Fibroblast of villous mesenchyme (primary cell): Measurements from ENCODE around the gene PFDN6. TPM values are rescaled to one million over a fixed set of nuclear protein-coding genes. Genes with fewer than 3 reads are reported as not detected.

Experiments
- DNase-seq: peaks from one replicate; pipeline ENCODE4 v3.0.0-alpha.2; 2010; ENCODE audit warnings: low read depth
- H3K4me3 ChIP-seq: 2 replicates; pipeline ENCODE4 v1.5.1; 2011; ENCODE audit warnings: low read depth, mild to moderate bottlenecking, low read length
- CTCF ChIP-seq: IDR thresholded peaks from 2 replicates; pipeline ENCODE4 v1.5.1; 2012; ENCODE audit warnings: low read depth, mild to moderate bottlenecking, low read length; ENCODE audit not compliant: insufficient read depth
- total RNA-seq: library from RNA; depleted of rRNA; stranded (reverse); fragments of >200 nt; gene quantifications from 2 replicates; pipeline ENCODE4 v1.2.3, GENCODE V29; 2012

The PFDN6 gene
- total RNA-seq, 1 donor, result 34.5 TPM

DNA sequence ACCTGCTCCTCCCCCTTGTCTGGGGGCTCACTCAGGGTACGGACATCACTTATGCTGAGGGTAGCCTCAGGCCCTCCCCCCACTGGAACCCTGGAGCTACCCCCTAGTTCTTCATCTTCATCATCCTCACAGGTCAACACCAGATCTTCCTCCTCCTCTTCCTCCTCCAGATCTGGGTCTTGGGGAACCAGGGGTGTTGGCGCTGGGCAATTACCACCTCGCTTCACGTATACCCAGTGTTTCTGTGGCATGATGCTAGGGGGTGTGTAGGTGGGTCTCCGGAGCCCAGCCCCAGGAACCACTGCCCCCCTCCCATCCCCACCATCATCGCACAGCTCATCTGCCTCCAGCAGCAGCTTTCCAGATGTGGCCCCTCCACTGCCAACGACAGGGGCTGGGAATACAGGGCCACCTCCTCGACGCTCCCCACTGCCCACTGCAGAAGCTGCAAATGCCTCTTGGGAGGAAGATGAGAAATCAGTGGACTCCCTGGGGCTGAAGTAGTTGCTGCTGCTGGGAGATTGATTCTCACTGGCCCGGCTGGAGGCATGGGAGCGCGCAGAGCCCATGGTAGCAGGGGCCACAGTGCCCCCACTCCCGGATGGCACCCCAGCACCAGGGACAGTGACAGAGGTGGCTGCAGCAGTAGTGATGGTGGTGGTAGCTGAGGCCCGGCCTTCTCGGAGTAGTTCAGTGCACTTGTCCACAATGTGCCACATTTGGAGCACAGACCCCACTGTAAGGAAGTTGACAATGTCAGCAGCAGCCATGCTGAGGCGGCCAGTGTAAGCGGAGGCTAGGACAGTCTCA lies 26.6 kb downstream of the PFDN6 start:
- DNase-seq, result no peak
- H3K4me3 ChIP-seq, result no peak overlapping the region
- no peak for TF ChIP-seq CTCF

DNA sequence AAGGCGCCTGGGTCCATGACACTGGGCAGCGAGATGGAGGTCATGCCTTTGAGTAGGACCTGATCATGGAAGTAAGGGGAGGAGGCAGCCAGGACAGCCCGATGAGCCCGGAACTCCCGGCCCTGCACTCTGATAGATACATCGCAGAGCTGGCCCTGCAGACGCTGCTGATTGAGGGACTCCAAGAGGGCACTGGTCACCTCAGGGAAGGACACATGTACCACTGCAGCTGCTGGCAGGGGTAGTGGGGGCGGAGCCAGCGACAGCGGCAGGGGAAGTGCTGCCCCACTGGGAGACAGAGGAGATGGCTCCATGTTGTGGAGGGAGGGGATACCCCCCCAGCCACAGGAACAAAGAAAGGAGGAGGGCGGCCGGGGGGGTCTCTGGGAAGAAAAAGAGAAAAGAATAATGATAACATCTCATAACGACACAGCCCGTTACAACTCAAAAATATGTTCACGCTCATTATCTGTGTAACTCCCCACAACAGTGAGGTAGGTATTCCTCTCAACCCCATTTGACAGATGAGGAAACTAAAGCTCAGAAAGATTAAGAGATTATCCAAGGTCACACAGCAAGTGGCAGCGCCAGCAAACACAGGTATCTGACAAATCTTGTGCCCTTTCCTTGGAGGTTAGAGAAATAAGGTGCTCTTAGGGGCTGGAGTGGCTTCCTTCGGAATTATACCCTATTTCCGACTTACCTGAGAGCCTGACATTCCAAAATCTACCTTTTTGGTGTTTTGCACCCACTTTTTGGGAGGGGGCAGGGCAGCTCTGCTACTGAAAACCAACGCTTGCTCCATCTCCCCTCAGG lies 27.4 kb downstream of the PFDN6 start:
- no peak for TF ChIP-seq CTCF
- H3K4me3 ChIP-seq, result peak overlapping the region; percentile 81
- DNase-seq, result no peak

DNA sequence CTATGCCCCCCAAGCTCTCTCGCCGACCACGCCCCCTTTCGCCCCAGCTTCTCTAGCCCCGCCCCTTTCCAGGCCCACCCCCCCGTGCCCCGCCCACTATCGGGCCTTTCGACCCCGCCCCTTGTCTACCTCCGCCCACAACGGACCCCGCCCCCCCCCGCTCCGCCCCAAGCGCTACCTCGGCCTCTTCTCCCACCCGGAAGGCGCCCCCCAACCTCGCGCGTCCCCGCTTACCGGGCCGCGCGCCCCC lies 27.9 kb downstream of the PFDN6 start:
- no peak for DNase-seq
- no peak for TF ChIP-seq CTCF

GRCh38 chr6:33317669-33318425 lies 28.4 kb downstream of the PFDN6 start, which contains the start of gene ZBTB22:
Gene ZBTB22 (minus strand): TSS chr6:33317744. CDS start chr6:33316916, 828 bp downstream.
- peak; percentile 100 for DNase-seq
- TF ChIP-seq CTCF, result no peak
- peak within 1 kb of the TSS; percentile 81 for H3K4me3 ChIP-seq

More for the DNA sequence above, 27.9 kb downstream of the PFDN6 start:
- peak overlapping the region; percentile 81 for H3K4me3 ChIP-seq

DNA sequence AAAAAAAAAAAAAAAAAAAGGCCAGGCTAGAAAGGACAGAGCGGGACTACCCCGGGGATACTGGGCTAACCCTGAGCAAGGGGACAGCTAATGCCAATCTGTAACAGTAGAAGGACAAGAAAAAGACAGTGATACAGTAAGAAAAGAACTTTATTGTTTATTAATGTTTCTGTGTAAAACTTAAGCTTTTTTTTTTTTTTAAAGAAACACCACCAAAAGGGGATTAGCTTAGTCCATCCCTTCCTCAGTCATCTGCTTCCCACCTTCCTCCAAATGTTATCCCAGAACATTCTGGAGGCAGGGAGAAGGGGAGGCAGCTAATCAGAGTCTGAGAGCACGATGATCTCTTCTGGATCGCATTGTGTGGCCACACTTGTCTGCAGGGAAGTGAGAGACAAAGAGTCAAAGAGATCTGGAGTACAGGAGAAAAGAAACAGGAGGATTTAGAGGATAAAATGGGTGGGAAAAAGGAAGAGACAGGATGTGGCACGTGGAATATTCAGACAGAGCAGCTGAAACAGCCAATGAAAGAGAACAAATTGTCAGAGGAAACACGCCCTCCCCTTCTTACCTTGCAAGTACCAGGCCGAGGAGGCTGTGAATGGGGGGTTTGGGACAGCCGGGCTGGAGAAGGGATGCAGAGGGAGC lies 29.1 kb downstream of the PFDN6 start:
- DNase-seq, result no peak
- no peak for TF ChIP-seq CTCF
- H3K4me3 ChIP-seq, result peak overlapping the region; percentile 81

GRCh38 chr6:33319939-33320314 lies 30.5 kb downstream of the PFDN6 start:
- peak overlapping the region; percentile 28 for H3K4me3 ChIP-seq
- no peak for TF ChIP-seq CTCF
- no peak for DNase-seq
